NCI-H2227 (cell line): ENCODE results near the gene ANO7.

Experiments
- DNase-seq: peaks from one replicate; lab custom pipeline; 2025; ENCODE audit not compliant: unreplicated experiment; lab: John Stamatoyannopoulos, UW

The ANO7 gene

GRCh38 chr2:241242306-241242705 is 53.8 kb downstream of the ANO7 start:
- no peak for DNase-seq

- no peak for DNase-seq
Measured at GRCh38 chr2:241244368-241244767, 55.9 kb downstream of the ANO7 start.

GRCh38 chr2:241248289-241248688 is 59.8 kb downstream of the ANO7 start:
- DNase-seq, result no peak

- no peak for DNase-seq
Measured at GRCh38 chr2:241248897-241249296, 60.4 kb downstream of the ANO7 start.

- no peak for DNase-seq
Measured at GRCh38 chr2:241249654-241250053, 61.2 kb downstream of the ANO7 start.

GRCh38 chr2:241252778-241253475 is 64.5 kb downstream of the ANO7 start:
- DNase-seq, result no peak

GRCh38 chr2:241254904-241255351 is 66.5 kb downstream of the ANO7 start:
- DNase-seq, result no peak

GRCh38 chr2:241255542-241256167 is 67.2 kb downstream of the ANO7 start:
- DNase-seq, result no peak

GRCh38 chr2:241256168-241256545 is 67.7 kb downstream of the ANO7 start:
- no peak for DNase-seq

GRCh38 chr2:241257419-241258032 is 69.0 kb downstream of the ANO7 start:
- DNase-seq, result no peak

- no peak for DNase-seq
Measured at GRCh38 chr2:241258505-241259280, 70.2 kb downstream of the ANO7 start.

GRCh38 chr2:241260911-241261310 is 72.4 kb downstream of the ANO7 start:
- no peak for DNase-seq

- no peak for DNase-seq
Measured at GRCh38 chr2:241261628-241262027, 73.2 kb downstream of the ANO7 start.

- no peak for DNase-seq
Measured at GRCh38 chr2:241263061-241263460, 74.6 kb downstream of the ANO7 start.

GRCh38 chr2:241265506-241265905 is 77.0 kb downstream of the ANO7 start:
- no peak for DNase-seq

GRCh38 chr2:241267249-241268067 is 79.0 kb downstream of the ANO7 start:
- DNase-seq, result no peak

- DNase-seq, result no peak
Measured at GRCh38 chr2:241268306-241268705, 79.8 kb downstream of the ANO7 start.

- DNase-seq, result no peak
Measured at GRCh38 chr2:241268716-241269445, 80.4 kb downstream of the ANO7 start.

- no peak for DNase-seq
Measured at GRCh38 chr2:241269707-241270520, 81.4 kb downstream of the ANO7 start.
